Nephron (organoid): ENCODE results near the gene AFAP1.

Experiments used
- H3K27ac Mint-ChIP-seq, 3 experiments: 2 replicates each; pipeline ENCODE4 v1.8.0; 2020; ENCODE audit warnings: mixed read lengths in 3 of 3, mild to moderate bottlenecking in 2 of 3, moderate library complexity in 1 of 3
- H3K27me3 Mint-ChIP-seq: 2 replicates; pipeline ENCODE4 v1.8.0; 2021; ENCODE audit warnings: low read depth, mild to moderate bottlenecking, moderate library complexity, mixed read lengths
- H3K36me3 Mint-ChIP-seq: 2 replicates; pipeline ENCODE4 v1.8.0; 2020; ENCODE audit warnings: low read depth, mixed read lengths
- H3K4me1 Mint-ChIP-seq: 2 replicates; pipeline ENCODE4 v1.8.0; 2020; ENCODE audit warnings: mixed read lengths
- H3K4me3 Mint-ChIP-seq, 3 experiments: 2 replicates each; pipeline ENCODE4 v1.8.0; 2020; ENCODE audit warnings: mild to moderate bottlenecking in 3 of 3, mixed read lengths in 3 of 3, moderate library complexity in 2 of 3
- H3K9me3 Mint-ChIP-seq: 2 replicates; pipeline ENCODE4 v1.8.0; 2020; ENCODE audit warnings: mixed read lengths
- TF ChIP-seq, protein P1 (sequence below), 3 experiments: fragments of 200-600 bp; sonication (generic); IDR thresholded peaks; one replicate each; pipeline ENCODE4 v1.5.0; 2021; ENCODE audit warnings: antibody characterized with exemption in 3 of 3; ENCODE audit not compliant: unreplicated experiment in 3 of 3

Gene AFAP1

DNA sequence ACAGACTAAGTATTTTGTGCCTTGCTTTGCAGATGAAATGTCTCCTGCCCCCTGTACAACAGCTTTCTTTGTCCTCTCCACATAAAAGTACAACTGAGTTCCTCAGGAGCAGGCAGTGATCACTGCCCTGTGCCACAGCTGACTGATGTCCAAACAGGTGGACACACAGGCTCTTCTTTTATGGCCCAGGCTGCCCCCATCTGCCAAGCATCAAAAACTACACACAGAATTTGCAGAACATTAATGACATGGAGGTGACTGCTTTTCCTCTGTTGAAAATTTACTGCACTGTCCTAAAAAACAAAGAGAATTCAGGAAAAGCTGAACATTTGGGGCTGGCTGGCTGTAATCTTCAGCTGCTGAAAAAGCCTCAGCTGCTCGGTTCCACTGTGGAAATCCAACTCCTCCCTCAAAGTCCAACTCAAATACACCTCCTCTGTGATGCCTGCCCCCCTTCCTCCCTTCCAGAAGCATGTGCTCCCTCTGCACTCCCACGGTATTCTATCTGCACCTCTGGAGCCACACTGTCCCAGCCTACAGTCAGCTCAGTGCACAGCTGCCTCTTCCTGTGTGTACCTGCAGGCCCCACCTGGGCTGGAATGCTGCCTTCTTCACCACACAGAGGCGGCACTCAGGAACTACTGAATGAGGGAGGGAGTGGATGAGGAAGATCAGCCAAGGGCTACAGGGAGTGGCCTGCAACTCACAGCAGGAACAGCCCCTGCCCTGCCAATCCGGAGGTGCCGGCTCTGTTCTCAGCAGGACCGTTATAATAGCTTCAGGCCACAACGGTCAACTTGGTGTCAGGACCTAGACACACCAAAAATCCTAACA, 10.3 kb downstream of the AFAP1 start:
- TF ChIP-seq, protein P1, sequence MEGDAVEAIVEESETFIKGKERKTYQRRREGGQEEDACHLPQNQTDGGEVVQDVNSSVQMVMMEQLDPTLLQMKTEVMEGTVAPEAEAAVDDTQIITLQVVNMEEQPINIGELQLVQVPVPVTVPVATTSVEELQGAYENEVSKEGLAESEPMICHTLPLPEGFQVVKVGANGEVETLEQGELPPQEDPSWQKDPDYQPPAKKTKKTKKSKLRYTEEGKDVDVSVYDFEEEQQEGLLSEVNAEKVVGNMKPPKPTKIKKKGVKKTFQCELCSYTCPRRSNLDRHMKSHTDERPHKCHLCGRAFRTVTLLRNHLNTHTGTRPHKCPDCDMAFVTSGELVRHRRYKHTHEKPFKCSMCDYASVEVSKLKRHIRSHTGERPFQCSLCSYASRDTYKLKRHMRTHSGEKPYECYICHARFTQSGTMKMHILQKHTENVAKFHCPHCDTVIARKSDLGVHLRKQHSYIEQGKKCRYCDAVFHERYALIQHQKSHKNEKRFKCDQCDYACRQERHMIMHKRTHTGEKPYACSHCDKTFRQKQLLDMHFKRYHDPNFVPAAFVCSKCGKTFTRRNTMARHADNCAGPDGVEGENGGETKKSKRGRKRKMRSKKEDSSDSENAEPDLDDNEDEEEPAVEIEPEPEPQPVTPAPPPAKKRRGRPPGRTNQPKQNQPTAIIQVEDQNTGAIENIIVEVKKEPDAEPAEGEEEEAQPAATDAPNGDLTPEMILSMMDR (IDR thresholded peaks at IDR 0.05; ENCODE audit: unreplicated experiment in 3 of 3) = peak; percentile 25 to 44 (median 29)
- Mint-ChIP-seq H3K4me3 (no peak overlapping the region), H3K36me3 (peaks cover 28% of the 10 kb centered on the region), H3K4me1 (peaks cover 55% of the 10 kb centered on the region), H3K27me3 (no peaks in the 10 kb centered on the region), H3K27ac (peak overlapping the region; percentile 70 to 87 (median 83)), H3K9me3 (no peaks in the 10 kb centered on the region)

DNA sequence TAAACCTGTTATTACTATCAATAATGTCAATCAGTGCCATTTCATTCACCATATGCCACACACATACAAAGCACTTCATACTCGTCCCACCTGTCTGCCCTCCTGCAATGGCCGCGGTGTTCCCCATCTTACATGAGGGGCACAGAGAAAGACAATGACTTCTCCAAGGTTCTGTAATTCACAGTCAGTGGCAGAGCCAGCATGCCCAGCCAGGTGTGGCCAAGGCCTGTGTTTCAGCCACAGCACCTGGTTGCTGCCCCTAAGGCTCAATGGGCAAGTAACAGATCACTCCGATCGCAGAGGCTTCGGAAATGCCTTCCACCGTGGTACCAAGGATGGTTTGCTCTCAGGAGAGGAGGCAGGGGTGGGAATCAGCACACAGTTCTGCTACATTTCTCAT, 10.9 kb downstream of the AFAP1 start:
- Mint-ChIP-seq H3K9me3 (no peaks in the 10 kb centered on the region), H3K4me3 (no peak overlapping the region), H3K36me3 (peaks cover 25% of the 10 kb centered on the region), H3K4me1 (peaks cover 55% of the 10 kb centered on the region), H3K27ac (peak overlapping the region; percentile 70 to 87 (median 83)), H3K27me3 (no peaks in the 10 kb centered on the region)
- TF ChIP-seq, protein P1 (IDR thresholded peaks at IDR 0.05; ENCODE audit: unreplicated experiment in 3 of 3) = no peak

DNA sequence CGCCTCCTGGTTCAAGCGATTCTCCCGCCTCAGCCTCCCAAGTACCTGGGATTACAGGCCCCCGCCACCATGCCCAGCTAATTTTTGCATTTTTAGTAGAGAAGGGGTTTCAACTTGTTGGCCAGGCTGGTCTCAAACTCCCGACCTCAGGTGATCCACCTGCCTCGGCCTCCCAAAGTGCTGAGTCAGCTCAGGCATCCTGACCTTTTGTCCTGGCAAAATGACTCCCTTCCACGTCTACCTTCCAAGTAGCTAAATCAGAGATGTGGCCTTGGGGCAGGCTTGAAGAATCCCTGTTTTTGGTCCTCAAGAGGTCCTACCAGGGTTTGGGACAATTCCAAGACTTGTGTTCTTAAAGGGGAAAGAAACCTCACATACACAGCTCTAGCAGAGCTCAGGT, 12.8 kb downstream of the AFAP1 start:
- TF ChIP-seq, protein P1 (IDR thresholded peaks at IDR 0.05; ENCODE audit: unreplicated experiment in 3 of 3) = no peak
- Mint-ChIP-seq H3K4me3 (no peak overlapping the region), H3K4me1 (peaks cover 55% of the 10 kb centered on the region), H3K9me3 (no peaks in the 10 kb centered on the region), H3K27me3 (no peaks in the 10 kb centered on the region), H3K27ac (no peak overlapping the region), H3K36me3 (peaks cover 22% of the 10 kb centered on the region)

DNA sequence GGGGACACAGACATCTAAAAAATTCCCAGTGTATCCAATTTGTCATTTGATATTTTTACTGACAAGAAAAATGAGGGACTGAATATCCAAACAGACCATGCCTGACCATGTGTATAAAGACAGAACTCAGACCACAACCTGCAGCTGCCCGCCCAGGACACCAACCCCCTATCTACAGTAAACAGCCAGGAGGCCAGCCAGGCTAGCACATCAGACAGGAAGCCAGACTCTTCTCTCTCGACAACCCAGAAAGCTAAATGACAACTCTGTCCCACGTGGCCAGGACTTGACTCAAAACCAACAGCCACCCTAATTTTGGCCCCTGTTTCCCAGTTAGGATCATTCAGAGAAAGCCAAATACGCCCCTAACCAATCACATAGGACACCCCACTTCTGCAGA, 15.1 kb downstream of the AFAP1 start:
- H3K4me1 Mint-ChIP-seq = peaks cover 39% of the 10 kb centered on the region
- TF ChIP-seq, protein P1 (IDR thresholded peaks at IDR 0.05; ENCODE audit: unreplicated experiment in 3 of 3) = no peak
- H3K9me3 Mint-ChIP-seq = no peaks in the 10 kb centered on the region
- peaks cover 18% of the 10 kb centered on the region for H3K36me3 Mint-ChIP-seq
- H3K27me3 Mint-ChIP-seq = no peaks in the 10 kb centered on the region
- H3K27ac Mint-ChIP-seq = peak overlapping the region; percentile 57 to 91 (median 78)
- H3K4me3 Mint-ChIP-seq = no peak overlapping the region

DNA sequence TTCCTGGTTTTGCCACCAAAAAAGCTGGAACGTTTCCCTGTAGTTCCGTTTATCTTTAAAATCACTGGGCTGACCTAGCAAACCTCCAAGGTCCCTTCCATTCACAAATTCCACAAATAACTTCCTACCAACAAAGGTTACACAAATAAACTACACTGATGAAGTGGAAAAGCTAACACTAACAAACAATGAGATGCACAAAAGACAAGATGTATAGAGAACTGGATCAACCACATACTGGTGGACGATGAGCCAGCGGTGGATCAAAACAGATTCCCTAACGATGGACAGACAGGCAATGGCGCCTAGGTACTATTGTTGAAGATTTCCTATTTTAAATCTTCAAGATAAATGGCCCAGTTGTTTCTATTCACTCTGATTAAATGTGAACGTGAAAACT, 15.5 kb downstream of the AFAP1 start:
- peaks cover 35% of the 10 kb centered on the region for H3K4me1 Mint-ChIP-seq
- H3K9me3 Mint-ChIP-seq = no peaks in the 10 kb centered on the region
- TF ChIP-seq, protein P1 (IDR thresholded peaks at IDR 0.05; ENCODE audit: unreplicated experiment in 3 of 3) = no peak
- no peaks in the 10 kb centered on the region for H3K27me3 Mint-ChIP-seq
- peaks cover 18% of the 10 kb centered on the region for H3K36me3 Mint-ChIP-seq
- H3K4me3 Mint-ChIP-seq = no peak overlapping the region
- peak overlapping the region; percentile 57 to 91 (median 78) for H3K27ac Mint-ChIP-seq

DNA sequence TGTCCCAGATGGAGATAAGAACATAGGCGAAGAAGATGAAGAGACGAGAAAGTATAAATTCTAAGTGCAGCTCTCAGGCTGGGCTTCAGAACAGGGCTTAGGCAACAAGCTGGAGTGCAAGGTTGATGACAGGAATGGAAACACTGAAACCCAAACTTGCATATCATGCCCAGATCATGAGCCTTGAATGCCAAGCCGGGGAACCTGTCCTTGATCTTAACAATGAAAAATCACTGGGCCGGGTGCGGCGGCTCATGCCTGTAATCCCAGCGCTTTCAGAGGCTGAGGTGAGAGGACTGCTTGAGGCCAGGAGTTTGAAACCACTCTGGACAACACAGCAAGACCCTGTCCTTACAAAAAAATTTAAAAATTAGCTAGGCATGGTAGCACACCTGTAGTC, 17.2 kb downstream of the AFAP1 start:
- no peaks in the 10 kb centered on the region for H3K9me3 Mint-ChIP-seq
- peaks cover 32% of the 10 kb centered on the region for H3K4me1 Mint-ChIP-seq
- no peak overlapping the region for H3K27ac Mint-ChIP-seq
- H3K36me3 Mint-ChIP-seq = peaks cover 18% of the 10 kb centered on the region
- TF ChIP-seq, protein P1 (IDR thresholded peaks at IDR 0.05; ENCODE audit: unreplicated experiment in 3 of 3) = no peak
- H3K27me3 Mint-ChIP-seq = no peaks in the 10 kb centered on the region
- no peak overlapping the region for H3K4me3 Mint-ChIP-seq
